HG03469 (cell line): Measurements from ENCODE around the gene MPC2.
"Not testable (repeated sequence)": the region's sequence is repeated elsewhere in the genome, so short reads cannot be mapped to it uniquely, and the experiment has no call there.

ENCODE experiments used
- ATAC-seq: cut with Tn5 transposase; IDR thresholded peaks from one replicate; pipeline ENCODE4 v1.9.1; 2021; ENCODE audit warnings: mild to moderate bottlenecking, moderate library complexity, moderate number of reproducible peaks; ENCODE audit not compliant: unreplicated experiment

MPC2 gene

DNA sequence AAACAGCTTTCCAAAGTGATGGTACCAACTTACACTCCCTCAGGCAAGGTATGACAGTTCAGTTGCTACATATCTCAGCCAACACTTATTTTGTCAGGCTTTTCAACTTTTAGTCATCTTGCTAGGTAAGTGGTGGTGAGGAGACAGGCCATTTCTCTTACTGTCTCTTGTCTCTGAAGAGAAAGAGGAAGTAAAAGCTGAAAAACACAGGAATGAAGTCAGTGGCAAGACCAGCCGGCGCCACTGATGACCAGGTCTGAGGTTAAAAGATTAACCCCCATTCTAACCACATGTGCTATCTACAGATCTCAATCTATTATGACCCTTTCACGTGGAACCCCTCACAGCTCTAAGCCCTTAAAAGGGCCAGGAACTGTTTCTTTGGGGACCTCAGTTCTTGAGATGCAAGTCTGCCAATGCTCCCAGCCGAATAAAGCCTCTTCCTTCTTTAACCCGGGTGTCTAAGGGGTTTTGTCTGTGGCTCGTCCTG is 27.1 kb downstream of the MPC2 start:
- ATAC-seq, result no peak

DNA sequence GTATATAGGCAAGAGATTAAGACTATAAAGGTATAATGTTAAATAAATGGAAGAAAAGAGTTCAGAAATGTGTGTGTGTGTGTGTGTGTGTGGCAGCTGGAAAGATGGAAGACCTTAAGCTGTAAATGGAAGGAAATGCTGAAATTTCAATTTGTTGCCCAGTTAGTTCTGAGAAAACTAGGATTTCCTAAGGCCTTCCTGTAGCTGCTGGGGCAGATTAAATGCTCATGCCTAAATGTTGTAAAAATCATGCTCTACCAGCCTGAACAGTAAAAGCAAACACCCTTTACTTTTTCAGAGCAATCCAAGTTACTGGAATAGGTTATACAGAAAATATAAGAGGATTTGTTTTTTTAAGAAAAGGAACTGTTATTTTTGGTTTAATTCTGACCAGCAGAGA is 31.2 kb downstream of the MPC2 start:
- no peak for ATAC-seq

DNA sequence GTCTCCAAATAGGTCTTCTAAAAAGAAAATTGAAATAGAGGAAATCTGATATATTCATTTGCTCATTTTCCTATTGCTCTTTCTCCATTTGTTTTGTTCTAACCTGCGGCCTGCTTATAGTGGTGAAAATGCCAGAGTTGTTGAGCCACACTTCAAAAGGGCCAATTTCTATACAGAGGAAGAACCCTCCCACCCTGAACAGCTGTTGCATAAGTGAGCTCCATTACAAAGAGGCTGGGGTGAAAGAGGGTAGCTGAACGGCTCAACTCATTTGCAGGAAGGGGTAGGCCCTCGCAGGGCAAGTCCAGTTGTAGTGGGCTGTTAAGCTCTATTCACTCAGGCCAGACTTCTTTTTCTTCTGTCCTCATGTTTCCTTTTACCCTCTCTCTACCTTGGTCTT is 31.7 kb downstream of the MPC2 start:
- ATAC-seq, result no peak

DNA sequence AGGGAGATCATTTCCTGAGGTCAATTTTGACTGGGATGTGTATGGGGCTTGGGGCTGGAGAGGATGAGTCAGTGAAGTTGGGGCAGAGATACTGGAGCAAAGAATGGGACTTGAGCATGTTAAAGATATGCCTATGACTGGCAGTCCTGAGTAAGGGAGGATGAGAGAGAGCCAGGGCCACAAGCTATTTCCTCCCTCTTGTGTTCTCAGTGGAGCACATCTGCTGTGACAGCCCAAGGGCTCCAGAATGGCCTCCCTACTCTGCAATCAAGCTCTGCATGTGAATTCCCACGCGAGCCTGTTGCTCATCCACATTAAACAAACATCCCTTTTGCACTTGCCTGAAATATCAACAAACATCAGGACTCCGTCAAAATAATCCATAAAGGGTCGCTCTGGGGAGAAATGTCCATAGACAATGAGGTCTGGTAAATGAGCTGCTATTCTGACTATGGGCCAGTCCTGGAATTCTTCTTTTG is 32.2 kb downstream of the MPC2 start:
- ATAC-seq, result no peak

DNA sequence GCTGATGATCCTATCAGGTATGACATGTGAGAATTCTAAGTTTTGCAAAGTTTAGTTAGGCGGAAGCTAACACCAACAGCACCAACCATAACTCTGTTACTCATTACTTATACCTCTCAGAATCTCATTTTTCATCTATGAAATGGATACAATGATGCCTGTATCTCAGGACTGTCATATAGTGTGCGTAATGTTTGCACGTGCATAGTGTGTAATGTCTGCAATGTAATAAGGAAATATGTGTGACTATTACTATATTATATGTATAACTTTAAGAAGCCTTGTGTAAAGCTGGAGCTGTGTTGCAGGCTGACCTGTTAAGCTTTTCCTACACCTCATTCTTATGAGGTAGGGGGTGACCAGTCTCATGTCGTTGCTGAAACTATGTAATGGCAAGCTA is 36.0 kb downstream of the MPC2 start:
- no peak for ATAC-seq

DNA sequence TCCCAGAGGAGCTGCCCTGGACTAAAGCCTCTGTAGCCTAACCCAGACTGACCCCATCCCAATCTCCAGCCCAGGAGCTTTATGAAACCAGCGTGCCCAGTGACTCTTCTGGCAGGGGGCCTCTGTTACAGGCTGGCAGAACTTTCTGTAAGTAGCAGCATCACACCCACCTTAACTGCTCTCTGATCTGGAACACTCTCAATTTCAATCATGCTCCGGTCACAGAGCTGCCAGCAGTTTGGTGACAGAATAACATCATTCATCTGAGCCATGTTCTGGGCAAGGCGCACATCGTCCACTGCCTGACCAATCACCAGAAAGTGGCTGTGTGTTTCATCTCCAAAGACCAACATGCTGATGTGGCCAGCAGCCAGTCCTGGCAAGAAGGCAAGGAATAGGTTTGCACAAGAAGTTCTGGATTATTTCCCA is 37.6 kb downstream of the MPC2 start:
- ATAC-seq, result peak; percentile 71

DNA sequence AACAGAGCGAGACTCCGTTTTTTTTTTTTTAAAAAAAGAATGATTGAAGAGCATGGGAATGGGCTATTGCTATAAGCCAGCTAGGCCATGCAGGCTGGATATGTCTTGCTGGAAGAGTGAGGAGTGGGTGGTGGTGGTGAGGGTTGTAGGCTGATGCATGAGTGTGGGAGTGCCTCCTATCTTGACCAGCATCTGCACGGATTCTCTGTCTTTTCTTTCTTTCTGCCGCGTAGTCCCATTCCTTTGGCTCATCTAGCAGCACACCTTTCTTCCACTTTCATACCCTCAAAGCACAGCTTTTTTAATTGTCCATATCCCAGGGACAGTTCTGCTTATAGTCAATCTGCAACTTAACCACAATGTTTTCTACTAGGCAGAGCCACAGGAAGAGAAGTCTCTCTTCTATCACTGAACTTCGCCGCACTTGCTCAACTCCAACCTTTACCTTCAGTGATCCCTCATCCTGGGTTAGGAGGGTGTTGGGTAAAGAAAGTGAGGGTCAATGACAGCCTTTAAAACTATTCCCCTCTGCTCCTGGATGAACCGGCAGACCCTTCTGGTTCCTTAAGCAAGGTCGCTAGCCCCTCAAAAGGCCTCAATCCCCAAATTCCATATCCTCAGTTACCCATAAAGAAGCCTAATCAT is 38.2 kb downstream of the MPC2 start:
- ATAC-seq, result no peak

DNA sequence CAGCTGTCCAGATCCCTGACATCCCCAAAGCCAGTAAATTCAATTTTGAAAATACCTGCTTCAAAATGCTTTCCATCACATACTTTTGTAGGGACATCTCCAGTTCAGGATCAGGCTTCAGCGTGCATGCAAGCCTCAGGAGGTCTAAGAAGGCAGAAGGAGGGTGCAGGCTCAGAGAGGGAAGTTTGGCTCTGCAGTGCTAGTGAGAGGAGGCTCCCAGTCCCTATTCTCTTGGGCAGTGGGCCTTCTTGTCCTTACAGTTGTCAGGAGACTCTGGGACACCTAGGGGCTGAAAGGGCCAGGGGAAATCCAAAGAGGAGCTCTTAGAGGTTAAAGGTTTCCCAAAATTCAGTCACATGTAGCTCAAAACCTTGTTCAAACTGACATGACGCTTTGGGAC is 43.1 kb downstream of the MPC2 start:
- ATAC-seq, result no peak

DNA sequence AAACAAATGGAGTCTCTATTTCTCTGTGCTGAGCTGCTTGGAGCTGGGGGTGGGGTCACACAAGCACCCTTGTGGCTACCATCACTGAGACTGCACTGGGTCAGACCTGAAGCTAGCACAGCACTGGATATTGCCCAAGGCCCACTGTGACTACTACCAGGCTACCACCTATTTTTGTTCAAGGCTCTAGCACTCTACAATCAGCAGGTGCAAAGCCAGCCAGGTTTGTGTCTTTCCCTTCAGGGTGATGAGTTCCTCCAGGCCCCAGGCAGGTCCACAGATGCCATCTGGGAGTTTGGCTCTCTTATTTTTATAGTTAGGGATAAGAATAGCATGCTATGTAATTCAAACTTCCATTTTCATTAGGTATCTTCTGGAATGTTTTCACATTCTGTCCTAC is 46.5 kb downstream of the MPC2 start:
- ATAC-seq, result no peak

DNA sequence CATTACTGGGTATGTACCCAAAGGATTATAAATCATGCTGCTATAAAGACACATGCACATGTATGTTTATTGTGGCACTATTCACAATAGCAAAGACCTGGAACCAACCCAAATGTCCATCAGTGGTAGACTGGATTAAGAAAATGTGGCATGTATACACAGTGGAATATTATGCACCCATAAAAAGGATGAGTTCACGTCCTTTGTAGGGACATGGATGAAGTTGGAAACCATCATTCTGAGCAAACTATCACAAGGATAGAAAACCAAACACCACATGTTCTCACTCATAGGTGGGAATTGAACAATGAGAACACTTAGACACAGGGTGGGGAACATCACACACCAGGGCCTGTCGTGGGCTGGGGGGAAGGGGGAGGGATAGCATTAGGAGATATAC is 49.7 kb downstream of the MPC2 start:
- ATAC-seq, result not testable (repeated sequence)

DNA sequence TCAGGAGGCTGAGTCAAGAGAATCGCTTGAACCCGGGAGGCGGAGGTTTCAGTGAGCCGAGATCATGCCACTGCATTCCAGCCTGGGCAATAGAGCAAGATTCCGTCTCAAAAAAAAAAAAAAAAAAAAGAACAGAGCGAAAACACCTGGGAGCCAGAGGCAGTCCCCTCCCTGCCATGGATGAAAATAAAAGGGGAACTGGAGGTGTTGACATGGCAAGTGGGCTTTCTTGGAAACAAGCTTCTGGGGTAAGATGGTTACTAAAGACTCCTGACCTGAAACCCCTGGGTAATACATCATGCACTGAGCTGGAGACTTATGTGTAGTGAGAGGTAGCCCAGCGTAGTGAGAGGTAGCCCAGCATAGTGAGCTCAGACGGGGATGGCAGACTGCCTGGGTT is 54.5 kb downstream of the MPC2 start:
- no peak for ATAC-seq

DNA sequence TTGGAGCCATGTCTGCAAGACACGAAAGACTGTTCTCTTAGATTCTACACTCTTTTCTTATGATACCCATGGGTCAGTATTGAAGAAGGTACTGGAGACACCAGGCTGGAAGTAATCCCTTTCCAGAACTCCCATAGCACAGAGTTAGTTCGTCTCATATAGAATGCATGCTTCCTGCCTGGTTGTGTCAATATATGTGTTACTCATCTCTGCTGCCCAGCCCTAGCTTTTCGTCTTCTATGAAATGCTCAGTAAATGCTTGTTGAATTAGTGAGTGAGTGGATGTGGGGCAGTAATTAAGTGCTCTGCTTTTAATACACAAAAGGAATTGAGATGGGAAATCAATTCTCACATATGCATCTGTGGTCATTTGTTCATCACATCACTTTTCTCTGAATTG is 55.1 kb downstream of the MPC2 start:
- ATAC-seq, result no peak

DNA sequence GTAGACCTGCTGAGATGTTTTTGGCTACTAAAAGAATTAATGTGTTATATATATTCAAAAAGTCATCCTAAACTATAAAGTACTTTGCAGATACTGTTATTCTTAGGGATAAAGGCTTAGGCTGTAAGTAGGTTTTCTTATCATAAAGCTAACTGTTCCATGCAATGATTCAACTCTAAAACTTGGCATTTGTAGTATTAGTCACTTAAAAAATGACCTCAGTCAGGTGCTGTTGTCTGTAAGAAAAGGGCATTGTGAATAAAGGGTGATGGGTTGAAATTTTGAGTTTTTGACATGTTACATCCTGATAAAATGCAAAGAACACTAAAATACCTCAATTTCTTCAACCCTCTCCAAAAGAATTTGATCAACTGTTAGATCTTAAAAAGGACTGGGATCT is 55.8 kb downstream of the MPC2 start:
- ATAC-seq, result no peak

DNA sequence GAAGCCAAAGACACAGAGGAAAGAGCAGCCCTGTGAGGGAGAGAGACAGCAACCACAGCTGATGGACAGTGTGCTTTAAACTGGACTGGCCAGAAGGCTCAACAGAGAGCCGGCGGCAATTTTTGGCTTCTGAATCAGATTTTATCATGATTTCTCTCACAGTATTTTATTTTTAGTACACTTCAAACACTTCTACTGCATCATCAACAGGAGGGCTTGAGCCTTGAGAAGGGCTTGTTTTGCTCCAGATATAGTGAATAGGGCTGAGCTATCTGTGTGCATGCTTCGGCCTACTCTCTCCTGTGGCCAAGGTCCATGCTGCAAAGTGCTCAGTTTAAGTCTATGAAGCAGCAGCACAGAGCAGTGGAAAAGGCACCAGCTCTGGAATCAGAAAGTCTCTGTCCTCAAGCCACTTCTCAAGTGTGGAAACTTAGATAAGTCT is 56.3 kb downstream of the MPC2 start:
- ATAC-seq, result no peak

DNA sequence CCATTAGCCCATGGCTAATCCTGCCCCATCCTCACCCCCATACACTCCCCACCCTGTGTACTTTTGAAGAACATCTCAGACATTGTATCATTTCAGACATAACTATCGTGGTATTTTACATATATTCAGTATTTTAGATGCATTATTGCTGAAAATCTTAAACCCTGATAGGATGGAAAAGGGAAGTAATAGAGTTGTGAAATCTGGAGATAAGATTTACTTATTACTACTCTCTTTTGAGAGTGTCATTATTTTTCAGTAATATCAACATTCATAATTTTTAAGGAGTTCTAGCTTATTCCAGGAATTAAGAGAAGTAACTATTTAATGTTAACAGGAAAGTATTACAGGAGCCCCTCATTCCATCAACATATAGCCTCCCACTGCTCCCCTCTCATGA is 57.4 kb downstream of the MPC2 start:
- ATAC-seq, result no peak

DNA sequence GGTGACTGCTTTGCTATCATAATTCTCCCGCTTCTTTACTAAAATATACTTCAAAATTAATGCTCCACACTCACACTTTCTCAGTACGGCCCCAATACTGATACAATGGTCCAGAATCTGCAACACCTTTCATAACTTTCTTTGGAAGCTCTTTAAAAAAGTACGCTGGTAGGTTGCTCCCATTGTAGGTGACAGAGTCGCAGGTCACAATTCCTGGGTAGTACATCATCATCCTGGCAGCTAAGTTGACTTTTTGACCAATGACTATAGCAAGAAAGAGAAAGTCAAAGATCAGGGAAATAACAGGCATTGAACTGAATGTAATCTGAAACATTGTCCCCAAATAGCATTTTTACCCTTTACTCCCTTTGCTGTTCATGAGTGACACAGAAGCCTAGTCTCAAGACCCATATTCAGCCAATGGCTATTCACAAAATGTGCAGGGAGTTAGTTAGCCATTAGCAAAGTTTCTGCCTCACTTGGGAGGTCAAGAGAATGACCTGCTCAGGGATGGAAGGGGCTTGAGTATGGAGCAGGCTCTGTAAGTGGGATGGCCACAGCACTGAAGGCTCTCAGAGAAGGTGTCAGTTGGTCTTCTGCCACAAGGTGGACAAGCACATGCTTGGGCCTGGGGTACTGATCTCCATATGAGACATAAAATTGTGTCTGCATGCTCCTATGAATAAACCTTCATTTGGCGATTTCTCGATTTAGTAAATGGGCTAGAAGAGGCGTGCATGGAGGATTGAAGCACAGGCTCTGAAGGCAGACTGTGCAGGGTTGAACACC is 58.3 kb downstream of the MPC2 start:
- no peak for ATAC-seq

DNA sequence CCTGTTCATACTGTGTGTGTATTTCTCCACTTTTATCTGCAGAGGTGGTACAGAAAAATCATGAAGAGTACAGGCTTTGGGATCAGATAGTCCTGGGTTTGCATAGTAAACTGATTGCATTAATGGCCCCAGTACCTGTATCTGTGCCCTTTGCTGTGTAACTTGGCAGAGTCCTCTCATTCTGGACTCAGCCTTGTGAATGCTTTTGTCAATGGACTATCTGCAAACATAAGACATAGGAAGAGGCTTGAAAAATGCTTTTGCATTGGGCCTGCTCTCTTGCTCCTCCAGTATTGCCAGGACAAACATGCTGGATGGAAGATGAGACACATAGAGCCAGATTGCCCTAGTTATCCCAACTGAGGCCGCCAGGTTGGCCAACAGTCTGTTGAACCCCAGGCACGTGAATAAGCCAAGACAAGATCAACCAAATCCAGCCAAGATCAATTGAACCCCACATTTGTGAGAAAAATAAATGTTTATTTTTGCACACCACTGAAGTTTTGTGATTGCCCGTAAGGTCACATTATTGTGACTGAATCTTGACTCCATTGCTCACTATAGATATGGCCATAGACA is 60.2 kb downstream of the MPC2 start:
- ATAC-seq, result no peak

DNA sequence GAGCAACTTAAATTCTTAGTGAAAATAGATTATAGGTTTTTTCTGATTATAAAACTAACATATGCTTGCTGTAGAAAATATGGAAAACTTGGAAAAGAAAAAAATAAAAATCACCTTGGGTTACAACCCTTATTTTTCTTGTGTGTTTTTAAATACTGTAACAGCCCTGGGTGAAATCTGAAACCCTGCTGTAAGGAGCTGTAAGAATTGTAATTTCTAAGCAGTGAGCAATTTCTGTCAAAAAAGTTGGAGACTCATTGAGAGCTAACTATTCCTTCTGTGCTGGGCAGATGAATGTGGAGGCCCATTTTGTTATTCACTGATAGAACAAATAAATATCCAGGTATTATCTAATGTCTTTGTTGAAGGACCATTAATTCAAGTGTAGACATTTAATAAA is 65.5 kb downstream of the MPC2 start:
- no peak for ATAC-seq

DNA sequence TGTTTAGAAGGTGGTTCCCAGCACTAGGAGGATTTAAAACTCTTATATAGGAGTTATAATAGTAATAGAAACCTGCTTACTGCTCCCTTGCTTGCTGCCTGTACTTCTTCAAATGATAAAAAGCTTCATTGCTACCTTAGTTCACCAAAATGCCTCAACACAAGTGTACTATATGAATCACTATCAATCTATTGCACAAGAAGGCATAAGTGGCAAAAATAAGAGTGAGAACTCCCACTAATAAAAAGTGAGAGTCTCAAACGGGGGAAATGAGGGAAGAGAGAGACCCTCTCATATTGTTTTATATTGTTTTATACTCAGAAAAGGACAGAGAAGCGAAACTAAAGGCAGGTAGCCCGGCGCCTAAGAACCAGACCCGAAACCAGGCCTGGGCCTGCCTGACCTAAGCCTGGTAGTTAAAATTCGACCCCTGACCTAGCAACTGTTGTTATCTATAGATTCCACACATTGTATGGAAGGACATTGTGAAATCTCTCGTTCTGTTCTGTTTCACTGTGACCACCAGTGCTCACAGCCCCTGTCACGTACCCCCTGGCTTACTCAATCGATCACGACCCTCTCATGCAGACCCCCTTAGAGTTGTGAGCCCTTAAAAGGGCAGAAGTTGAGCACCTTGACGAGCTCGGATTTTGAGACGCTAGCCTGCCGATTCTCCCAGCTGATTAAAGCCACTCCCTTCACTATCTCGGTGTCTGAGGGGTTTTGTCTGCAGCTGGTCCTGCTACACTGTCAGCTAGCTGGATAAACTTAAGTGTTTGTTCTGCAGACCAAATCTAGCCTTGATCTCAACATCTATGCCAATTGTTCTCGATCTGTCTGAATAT is 67.5 kb downstream of the MPC2 start:
- not testable (repeated sequence) for ATAC-seq

DNA sequence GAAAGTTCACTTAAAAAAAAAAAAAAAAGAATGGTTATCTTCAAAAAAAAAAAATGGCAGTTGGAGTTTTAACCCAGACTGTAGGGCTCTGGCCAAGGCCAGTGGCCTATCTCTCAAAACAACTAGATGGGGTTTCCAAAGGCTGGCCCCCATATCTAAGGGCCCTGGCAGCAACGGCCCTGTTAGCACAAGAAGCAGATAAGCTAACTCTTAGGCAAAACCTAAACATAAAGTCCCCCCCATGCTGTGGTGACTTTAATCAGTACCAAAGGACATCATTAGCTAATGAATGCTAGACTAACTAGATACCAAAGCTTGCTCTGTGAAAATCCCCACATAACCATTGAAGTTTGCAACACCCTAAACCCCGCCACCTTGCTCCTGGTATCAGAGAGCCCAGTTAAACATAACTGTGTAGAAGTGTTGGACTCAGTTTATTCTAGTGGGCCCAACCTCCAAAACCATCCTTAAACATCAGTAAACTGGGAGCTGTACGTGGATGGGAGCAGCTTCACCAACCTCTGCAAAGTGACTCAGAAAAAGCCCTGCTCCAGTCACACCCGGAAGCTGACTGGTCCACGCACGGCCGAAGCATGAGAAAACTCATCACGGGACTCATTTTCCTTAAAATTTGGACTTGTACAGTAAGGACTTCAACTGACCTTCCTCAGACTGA is 70.0 kb downstream of the MPC2 start:
- not testable (repeated sequence) for ATAC-seq
